Measurements from ENCODE around the gene OR5K4.
"Not testable (repeated sequence)": the region's sequence is repeated elsewhere in the genome, so short reads cannot be mapped to it uniquely, and the experiment has no call there.

Gene OR5K4

GRCh38 chr3:98396482-98396881, 42.8 kb downstream of the OR5K4 start:
- H3K36me3 Mint-ChIP-seq (ENCODE audit: low read depth); H3K4me1 Mint-ChIP-seq (ENCODE audit: low read depth); H3K4me3 Mint-ChIP-seq; DNase-seq (ENCODE audit: low spot score); H3K27ac Mint-ChIP-seq: not testable (repeated sequence)
- H3K9me3 Mint-ChIP-seq: peaks cover 40% of the 10 kb centered on the region
- H3K27me3 Mint-ChIP-seq (ENCODE audit: low read depth): peaks cover 21% of the 10 kb centered on the region

- Mint-ChIP-seq H3K27ac (no peak overlapping the region), H3K4me1 (ENCODE audit: low read depth) (peaks cover 4% of the 10 kb centered on the region), H3K4me3 (no peak overlapping the region), H3K9me3 (peaks cover 55% of the 10 kb centered on the region), H3K36me3 (ENCODE audit: low read depth) (peaks cover 3% of the 10 kb centered on the region), H3K27me3 (ENCODE audit: low read depth) (peaks cover 20% of the 10 kb centered on the region)
- DNase-seq (ENCODE audit: low spot score): no peak
Observed at GRCh38 chr3:98398513-98398912, 44.9 kb downstream of the OR5K4 start.

DNA sequence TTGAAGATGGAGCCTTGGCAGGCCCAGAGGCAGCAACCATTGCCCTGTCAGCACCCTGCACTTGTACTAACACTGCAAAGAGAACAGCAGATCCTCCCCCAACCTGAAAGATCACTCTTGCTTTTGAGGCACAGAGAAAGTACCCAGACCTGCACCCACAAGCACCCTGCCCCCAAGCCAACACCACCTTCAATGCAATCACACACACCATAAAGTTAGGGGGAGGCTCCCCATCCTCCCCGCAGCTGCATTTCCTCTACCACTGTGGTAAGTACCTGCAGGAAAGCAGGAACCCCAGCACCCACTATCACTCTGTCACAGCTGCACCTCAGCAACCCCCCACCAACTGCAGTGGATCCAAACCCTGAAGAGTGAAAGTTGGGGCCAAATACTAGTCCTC, 48.9 kb downstream of the OR5K4 start:
- Mint-ChIP-seq H3K4me3 (no peak overlapping the region), H3K4me1 (ENCODE audit: low read depth) (peaks cover 6% of the 10 kb centered on the region), H3K27me3 (ENCODE audit: low read depth) (peaks cover 8% of the 10 kb centered on the region), H3K9me3 (peaks cover 79% of the 10 kb centered on the region), H3K27ac (no peak overlapping the region), H3K36me3 (ENCODE audit: low read depth) (peaks cover 3% of the 10 kb centered on the region)
- DNase-seq (ENCODE audit: low spot score): no peak

GRCh38 chr3:98404010-98404409, 50.4 kb downstream of the OR5K4 start:
- no peak overlapping the region for H3K4me3 Mint-ChIP-seq
- H3K4me1 Mint-ChIP-seq (ENCODE audit: low read depth): peaks cover 6% of the 10 kb centered on the region
- DNase-seq (ENCODE audit: low spot score): no peak
- no peak overlapping the region for H3K27ac Mint-ChIP-seq
- H3K36me3 Mint-ChIP-seq (ENCODE audit: low read depth): no peaks in the 10 kb centered on the region
- H3K27me3 Mint-ChIP-seq (ENCODE audit: low read depth): peaks cover 8% of the 10 kb centered on the region
- H3K9me3 Mint-ChIP-seq: peaks cover 70% of the 10 kb centered on the region
